Activated naive CD4-positive, alpha-beta T cell treated with anti-CD3 and anti-CD28 coated beads for 36 hours (primary cell): ENCODE results near the gene NUP62. TPM values are rescaled to one million over a fixed set of nuclear protein-coding genes. Genes with fewer than 3 reads are reported as not detected.
"Not testable (repeated sequence)": the region's sequence is repeated elsewhere in the genome, so short reads cannot be mapped to it uniquely, and the experiment has no call there.

Experiments
- CTCF ChIA-PET: fragments of 350-600 bp; sonication (Branson Sonifier 250); formaldehyde crosslinking; loops from one replicate; lab custom pipeline; 2021; ENCODE audit warnings: antibody characterized with exemption; lab: Charles Lee
- DNase-seq: peaks from one replicate; pipeline ENCODE4 v3.0.0-alpha.2; 2020
- H3K27ac Mint-ChIP-seq: one replicate; pipeline ENCODE4 v1.8.0; 2021; ENCODE audit warnings: mild to moderate bottlenecking, mixed read lengths
- H3K27me3 Mint-ChIP-seq: one replicate; pipeline ENCODE4 v1.8.0; 2021; ENCODE audit warnings: low read depth, mixed read lengths
- H3K36me3 Mint-ChIP-seq: one replicate; pipeline ENCODE4 v1.8.0; 2021; ENCODE audit warnings: low read depth, mixed read lengths
- H3K4me1 Mint-ChIP-seq: one replicate; pipeline ENCODE4 v1.8.0; 2021; ENCODE audit warnings: low read depth, mixed read lengths
- H3K4me3 Mint-ChIP-seq: one replicate; pipeline ENCODE4 v1.8.0; 2021; ENCODE audit warnings: mild to moderate bottlenecking, moderate library complexity, mixed read lengths
- H3K9me3 Mint-ChIP-seq: one replicate; pipeline ENCODE4 v1.8.0; 2021; ENCODE audit warnings: mixed read lengths
- intact Hi-C: fragments of 100-400 bp; cut with micrococcal nuclease; formaldehyde crosslinking; loops from one replicate; pipeline ENCODE4 v1.15.1; 2023
- total RNA-seq, 2 experiments: library from RNA; stranded (reverse); gene quantifications; one replicate each; pipeline ENCODE4 v1.2.3, GENCODE V29; 2021

NUP62 gene
- total RNA-seq, 2 experiments from 2014 or later, result 89.2 to 92.5 TPM

- DNase-seq, result no peak
- Mint-ChIP-seq H3K9me3 (no peaks in the 10 kb centered on the region), H3K27ac (no peak overlapping the region), H3K4me3 (no peak overlapping the region), H3K36me3 (no peaks in the 10 kb centered on the region), H3K4me1 (peaks cover 5% of the 10 kb centered on the region), H3K27me3 (peaks cover 2% of the 10 kb centered on the region)
- CTCF ChIA-PET, result interaction anchor here (0.7 to 2.1 kb wide), 3 partner anchors 11 to 38 kb away, joined by 3 to 8 read pairs (median 3); no protein-coding TSS in a partner anchor
- intact Hi-C loops, result no loop called here
These were observed 20.7 kb upstream of the NUP62 start for GRCh38 chr19:49949742-49950589.

- Mint-ChIP-seq H3K27me3 (peaks cover 7% of the 10 kb centered on the region), H3K9me3 (no peaks in the 10 kb centered on the region), H3K4me3 (no peak overlapping the region), H3K27ac (no peak overlapping the region), H3K36me3 (no peaks in the 10 kb centered on the region), H3K4me1 (peaks cover 11% of the 10 kb centered on the region)
- intact Hi-C loops, result no loop called here
- CTCF ChIA-PET, result interaction anchor here (0.6 kb wide), 1 partner anchor 314 kb away, joined by 3 read pairs; no protein-coding TSS in a partner anchor
- DNase-seq, result no peak
These were observed 17.1 kb upstream of the NUP62 start for GRCh38 chr19:49946415-49946814.

GRCh38 chr19:49944567-49944966 lies 15.3 kb upstream of the NUP62 start:
- H3K4me3 Mint-ChIP-seq, H3K27me3 Mint-ChIP-seq, H3K9me3 Mint-ChIP-seq, intact Hi-C loops, H3K36me3 Mint-ChIP-seq, CTCF ChIA-PET, H3K27ac Mint-ChIP-seq: not testable (repeated sequence)
- peak; percentile 29 for DNase-seq
- H3K4me1 Mint-ChIP-seq, result peaks cover 14% of the 10 kb centered on the region

GRCh38 chr19:49940482-49940791 lies 11.1 kb upstream of the NUP62 start:
- Mint-ChIP-seq H3K27me3 (peaks cover 6% of the 10 kb centered on the region), H3K36me3 (no peaks in the 10 kb centered on the region), H3K4me3 (no peak overlapping the region), H3K4me1 (peaks cover 16% of the 10 kb centered on the region), H3K9me3 (no peaks in the 10 kb centered on the region), H3K27ac (no peak overlapping the region)
- no peak for DNase-seq
- CTCF ChIA-PET, result interaction anchor here (4.1 kb wide), 1 partner anchor 44 kb away, joined by 39 read pairs; no protein-coding TSS in a partner anchor
- intact Hi-C loops, result no loop called here

- intact Hi-C loops, result no loop called here
- CTCF ChIA-PET, result interaction anchor here (0.6 to 4.1 kb wide), 4 partner anchors 11 to 44 kb away, joined by 3 to 39 read pairs (median 11); no protein-coding TSS in a partner anchor
- H3K36me3 Mint-ChIP-seq, result no peaks in the 10 kb centered on the region
- peaks cover 5% of the 10 kb centered on the region for H3K27me3 Mint-ChIP-seq
- no peak overlapping the region for H3K27ac Mint-ChIP-seq
- no peaks in the 10 kb centered on the region for H3K9me3 Mint-ChIP-seq
- DNase-seq, result peak; percentile 17
- H3K4me1 Mint-ChIP-seq, result peaks cover 16% of the 10 kb centered on the region
- H3K4me3 Mint-ChIP-seq, result no peak overlapping the region
These were observed 10.6 kb upstream of the NUP62 start for GRCh38 chr19:49939721-49940481.

GRCh38 chr19:49938662-49939061 lies 9.4 kb upstream of the NUP62 start:
- no peaks in the 10 kb centered on the region for H3K36me3 Mint-ChIP-seq
- no peak for DNase-seq
- intact Hi-C loops, result no loop called here
- H3K9me3 Mint-ChIP-seq, result no peaks in the 10 kb centered on the region
- H3K4me3 Mint-ChIP-seq, result no peak overlapping the region
- H3K4me1 Mint-ChIP-seq, result peaks cover 11% of the 10 kb centered on the region
- H3K27ac Mint-ChIP-seq, result no peak overlapping the region
- CTCF ChIA-PET, result interaction anchor here (0.6 to 4.1 kb wide), 7 partner anchors 10 to 562 kb away, joined by 3 to 39 read pairs (median 8); partner anchors contain the start of genes ATF5 and NUP62
- peaks cover 5% of the 10 kb centered on the region for H3K27me3 Mint-ChIP-seq

- H3K9me3 Mint-ChIP-seq, result no peaks in the 10 kb centered on the region
- no peak overlapping the region for H3K27ac Mint-ChIP-seq
- H3K27me3 Mint-ChIP-seq, result no peaks in the 10 kb centered on the region
- peaks cover 2% of the 10 kb centered on the region for H3K36me3 Mint-ChIP-seq
- peaks cover 14% of the 10 kb centered on the region for H3K4me1 Mint-ChIP-seq
- DNase-seq, result peak; percentile 83
- CTCF ChIA-PET, result interaction anchor here (0.6 to 4.1 kb wide), 13 partner anchors 9 to 563 kb away, joined by 3 to 39 read pairs (median 5); partner anchors contain the start of genes ATF5 and NUP62
- H3K4me3 Mint-ChIP-seq, result no peak overlapping the region
- intact Hi-C loops, result loop anchor here (1.0 kb wide), 1 partner anchor 45 kb away; no protein-coding TSS in a partner anchor
These were observed 8.6 kb upstream of the NUP62 start for GRCh38 chr19:49937750-49938381.

GRCh38 chr19:49936549-49936948 lies 7.2 kb upstream of the NUP62 start:
- Mint-ChIP-seq H3K4me1 (peaks cover 24% of the 10 kb centered on the region), H3K9me3 (no peaks in the 10 kb centered on the region), H3K36me3 (peaks cover 7% of the 10 kb centered on the region), H3K27ac (no peak overlapping the region), H3K4me3 (no peak overlapping the region), H3K27me3 (no peaks in the 10 kb centered on the region)
- intact Hi-C loops, result no loop called here
- CTCF ChIA-PET, result interaction anchor here (0.8 to 0.9 kb wide), 2 partner anchors 9 to 49 kb away, joined by 4 read pairs; no protein-coding TSS in a partner anchor
- DNase-seq, result no peak

- CTCF ChIA-PET, result interaction anchor here (1.4 to 2.0 kb wide), 2 partner anchors 49 to 51 kb away, joined by 4 to 11 read pairs; no protein-coding TSS in a partner anchor
- Mint-ChIP-seq H3K4me1 (peaks cover 38% of the 10 kb centered on the region), H3K27ac (no peak overlapping the region), H3K27me3 (no peaks in the 10 kb centered on the region), H3K4me3 (no peak overlapping the region), H3K9me3 (no peaks in the 10 kb centered on the region), H3K36me3 (peaks cover 17% of the 10 kb centered on the region)
- intact Hi-C loops, result no loop called here
- DNase-seq, result no peak
These were observed 4.3 kb upstream of the NUP62 start for GRCh38 chr19:49933643-49934042.

- Mint-ChIP-seq H3K27ac (peak overlapping the region; percentile 41), H3K36me3 (peaks cover 24% of the 10 kb centered on the region)
- intact Hi-C loops, result no loop called here
These were observed 3.4 kb upstream of the NUP62 start for GRCh38 chr19:49932731-49933131.

GRCh38 chr19:49932041-49932451 lies 2.7 kb upstream of the NUP62 start:
- H3K27me3 Mint-ChIP-seq, result no peaks in the 10 kb centered on the region
- peaks cover 49% of the 10 kb centered on the region for H3K4me1 Mint-ChIP-seq
- intact Hi-C loops, result no loop called here
- CTCF ChIA-PET, result no interaction called here
- DNase-seq, result no peak
- peak overlapping the region; percentile 6 for H3K27ac Mint-ChIP-seq
- no peak overlapping the region for H3K4me3 Mint-ChIP-seq
- H3K36me3 Mint-ChIP-seq, result peaks cover 31% of the 10 kb centered on the region
- no peaks in the 10 kb centered on the region for H3K9me3 Mint-ChIP-seq

More at GRCh38 chr19:49932731-49933131, 3.4 kb upstream of the NUP62 start:
- Mint-ChIP-seq H3K4me1 (peaks cover 44% of the 10 kb centered on the region), H3K27me3 (no peaks in the 10 kb centered on the region), H3K9me3 (no peaks in the 10 kb centered on the region), H3K4me3 (no peak overlapping the region)
- peak; percentile 68 for DNase-seq
- CTCF ChIA-PET, result interaction anchor here (1.4 to 2.0 kb wide), 2 partner anchors 50 to 52 kb away, joined by 4 to 11 read pairs; no protein-coding TSS in a partner anchor
